HTERT RPE-1 (cell line): Measurements from ENCODE around the gene LGR6.
"Not testable (repeated sequence)": the region's sequence is repeated elsewhere in the genome, so short reads cannot be mapped to it uniquely, and the experiment has no call there.

Experiments used
- in situ Hi-C: fragments of 300-500 bp; cut with MboI; formaldehyde crosslinking; loops from 4 replicates; pipeline ENCODE4 v1.14.3; 2020; ENCODE audit warnings: low sequenced_read_pairs

Gene LGR6

DNA sequence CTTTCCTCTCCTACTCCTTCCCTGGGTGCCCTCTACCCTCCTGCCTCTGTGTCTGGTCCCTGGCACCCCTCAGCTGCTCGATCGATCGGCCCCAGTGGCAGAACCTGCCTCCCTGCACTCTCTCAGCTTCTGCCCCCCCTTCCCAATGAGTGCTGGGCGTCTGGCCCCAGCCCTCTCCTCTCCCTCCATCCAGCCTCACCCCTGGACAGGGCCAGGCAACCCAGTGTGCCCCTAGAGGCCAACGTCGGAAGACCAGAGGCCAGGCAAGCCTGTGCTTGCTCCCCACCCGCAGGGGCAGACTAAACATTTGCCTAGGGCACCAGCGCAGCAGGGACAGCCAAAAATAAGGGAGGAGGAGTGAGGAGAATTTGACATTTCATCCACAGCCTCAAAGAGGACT lies 43.5 kb downstream of the LGR6 start:
- in situ Hi-C loops: no loop called here

DNA sequence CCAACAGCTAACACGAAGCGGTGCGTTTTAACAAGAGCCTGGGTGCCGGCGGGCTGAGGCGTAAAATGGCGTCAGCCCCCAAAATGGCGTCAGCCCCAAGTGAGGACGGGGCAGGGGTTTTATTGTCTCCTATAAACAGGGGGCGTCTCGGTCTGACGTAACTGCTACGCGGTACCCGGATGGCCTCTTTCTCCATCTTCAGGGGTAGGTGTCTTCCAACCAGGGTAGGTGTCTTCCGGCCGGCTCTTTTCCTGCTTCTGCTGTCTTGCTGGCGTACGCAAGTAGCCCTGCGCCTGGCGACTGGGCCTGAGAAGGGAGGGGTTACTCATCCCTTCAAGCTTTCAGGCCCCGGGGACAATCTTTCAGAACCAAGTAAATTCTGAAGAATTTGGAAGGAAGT lies 45.3 kb downstream of the LGR6 start:
- in situ Hi-C loops: no loop called here

DNA sequence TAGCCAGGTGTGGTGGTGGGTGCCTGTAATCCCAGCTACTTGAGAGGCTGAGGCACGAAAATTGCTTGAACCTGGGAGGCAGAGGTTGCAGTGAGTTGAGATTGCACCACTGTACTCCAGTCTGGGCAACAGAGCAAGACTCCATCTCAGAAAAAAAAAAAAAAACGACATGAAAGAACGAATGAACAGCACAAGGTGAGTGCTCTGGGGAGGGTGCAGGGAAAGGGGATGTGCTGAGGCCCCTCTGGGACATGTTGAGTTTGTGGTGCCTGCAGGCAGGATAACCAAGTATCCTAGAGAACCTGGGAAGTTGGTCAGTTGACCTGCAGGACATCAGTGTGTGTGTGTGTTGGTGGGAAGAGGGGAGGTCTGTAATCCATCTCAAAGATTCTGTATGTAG lies 46.6 kb downstream of the LGR6 start:
- in situ Hi-C loops: not testable (repeated sequence)

DNA sequence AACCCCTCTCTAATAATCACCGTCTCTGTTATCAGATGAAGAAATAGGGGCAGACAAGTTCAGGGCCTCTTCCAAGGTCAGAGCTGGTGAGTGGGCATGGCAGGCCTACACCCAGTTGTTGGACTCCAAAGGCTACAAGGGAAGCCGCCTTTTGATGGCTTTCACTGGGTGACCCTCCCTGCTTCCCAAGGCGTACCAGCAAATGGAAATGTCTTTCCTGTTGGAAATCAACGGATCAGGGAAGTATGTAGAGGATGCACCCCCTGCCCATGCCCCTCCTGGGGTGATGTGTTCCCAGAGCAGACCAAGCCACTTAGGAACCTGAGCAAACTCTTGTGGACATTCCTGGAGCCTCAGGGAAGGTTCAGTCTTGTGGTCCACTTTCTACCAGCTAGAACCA lies 47.4 kb downstream of the LGR6 start:
- in situ Hi-C loops: no loop called here

DNA sequence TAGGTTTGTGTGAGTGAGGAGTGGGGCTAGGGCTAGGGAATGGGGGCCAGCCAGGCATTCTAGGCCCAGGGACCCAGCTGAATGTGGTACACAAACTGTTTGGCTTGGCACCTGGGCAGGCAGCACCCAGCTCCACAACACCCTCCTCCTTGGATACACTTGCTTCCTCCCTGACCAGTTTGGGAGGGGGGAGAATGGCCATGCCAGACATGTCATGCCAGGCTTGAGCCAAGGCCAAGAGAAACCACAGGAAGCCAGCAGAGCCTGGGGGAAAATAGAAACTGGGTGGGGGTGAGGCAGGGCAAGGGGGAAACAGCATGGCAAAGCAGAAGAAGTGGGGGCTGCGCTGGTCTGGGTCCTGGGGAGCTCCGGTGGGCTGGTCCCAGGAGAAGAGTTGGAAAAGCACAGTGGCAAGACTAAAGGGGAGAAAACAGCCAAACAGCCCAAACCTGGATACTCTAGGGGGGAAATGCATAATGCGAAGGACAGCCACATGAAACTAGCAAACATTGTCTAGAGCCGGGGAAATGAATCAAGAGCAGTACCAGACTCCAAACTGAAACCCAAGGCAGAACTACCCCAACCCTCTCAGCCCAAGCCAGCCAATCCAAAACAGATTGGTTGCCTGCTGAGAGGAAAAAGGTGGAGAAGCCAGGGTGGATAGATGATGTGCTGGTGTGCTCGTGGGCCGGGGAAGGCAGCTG lies 47.9 kb downstream of the LGR6 start:
- in situ Hi-C loops: no loop called here

DNA sequence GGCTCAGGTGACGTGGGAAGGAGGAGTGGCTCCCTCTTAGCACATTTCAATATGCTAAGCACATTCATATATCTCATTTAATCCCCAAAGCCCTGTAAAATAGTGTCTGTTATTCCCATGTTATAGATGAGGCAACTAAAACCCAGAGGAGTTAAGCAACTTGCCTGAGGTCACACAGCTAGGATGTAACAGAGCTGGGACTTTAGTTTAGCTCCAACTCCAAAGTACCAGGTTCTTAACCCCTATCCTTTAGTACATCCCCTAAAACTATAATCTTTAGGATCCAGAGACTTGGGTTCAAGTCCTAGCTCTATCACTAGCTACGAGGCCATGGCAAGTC lies 48.5 kb downstream of the LGR6 start:
- in situ Hi-C loops: no loop called here

DNA sequence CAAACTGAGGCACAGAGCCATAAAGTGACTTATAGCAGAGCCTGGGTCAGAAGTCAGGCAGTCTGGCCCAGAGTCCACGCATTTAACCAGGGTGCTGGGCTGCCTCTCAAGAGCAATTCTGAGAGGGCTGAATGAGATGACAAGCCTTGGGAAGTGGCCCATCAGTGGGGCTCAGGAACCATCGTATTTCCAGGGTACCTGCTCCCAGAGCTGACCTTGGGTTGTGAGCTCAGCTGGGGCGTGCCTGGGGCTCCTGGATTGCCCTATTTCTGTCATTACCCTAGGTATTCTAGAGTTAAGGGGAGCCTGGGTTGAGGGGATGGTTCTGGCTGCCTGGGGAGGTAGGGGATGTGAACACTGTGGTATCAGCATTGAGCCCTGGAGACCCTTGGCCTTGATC lies 49.4 kb downstream of the LGR6 start:
- in situ Hi-C loops: no loop called here

DNA sequence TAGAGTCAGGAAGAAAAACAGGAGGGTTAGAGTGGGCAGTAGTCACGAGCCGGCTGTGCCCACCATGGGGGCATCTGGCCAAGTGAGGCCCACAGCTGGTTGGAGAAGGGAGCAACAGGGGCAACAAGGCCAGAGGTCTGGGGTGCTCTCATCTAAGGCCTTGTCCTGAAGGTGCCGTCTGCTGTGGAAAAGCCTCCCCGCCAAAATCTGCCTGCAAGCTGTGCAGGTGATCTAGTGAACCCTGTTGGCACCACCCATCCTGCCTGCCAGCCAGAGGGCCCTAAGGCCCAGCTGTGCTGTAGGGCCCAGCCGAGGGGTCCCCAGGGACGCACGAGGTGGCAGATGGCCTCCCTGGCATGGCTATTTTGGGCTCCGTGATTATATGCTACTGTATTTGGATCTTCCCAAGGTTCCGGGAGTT lies 51.3 kb downstream of the LGR6 start:
- in situ Hi-C loops: no loop called here

DNA sequence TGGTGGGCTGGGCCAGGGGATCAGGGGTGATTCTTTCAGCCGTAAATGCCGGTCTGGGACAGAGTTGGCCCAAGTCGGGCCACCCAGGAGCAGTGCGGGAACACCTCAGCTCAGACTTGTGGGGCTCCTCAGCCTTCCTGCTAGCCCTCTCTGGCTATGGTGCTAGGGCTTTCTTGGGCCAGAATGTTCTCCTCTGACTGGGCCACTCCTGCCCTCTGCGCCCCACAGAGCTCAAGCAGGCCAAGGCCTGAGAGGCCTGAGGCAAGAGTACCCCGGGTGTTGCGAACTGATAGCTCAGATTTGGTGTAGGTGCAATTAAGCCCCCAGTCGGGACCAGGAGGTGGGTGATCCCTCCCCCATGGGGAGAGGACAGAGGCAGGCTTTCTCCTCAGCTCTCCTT lies 51.8 kb downstream of the LGR6 start:
- in situ Hi-C loops: no loop called here

DNA sequence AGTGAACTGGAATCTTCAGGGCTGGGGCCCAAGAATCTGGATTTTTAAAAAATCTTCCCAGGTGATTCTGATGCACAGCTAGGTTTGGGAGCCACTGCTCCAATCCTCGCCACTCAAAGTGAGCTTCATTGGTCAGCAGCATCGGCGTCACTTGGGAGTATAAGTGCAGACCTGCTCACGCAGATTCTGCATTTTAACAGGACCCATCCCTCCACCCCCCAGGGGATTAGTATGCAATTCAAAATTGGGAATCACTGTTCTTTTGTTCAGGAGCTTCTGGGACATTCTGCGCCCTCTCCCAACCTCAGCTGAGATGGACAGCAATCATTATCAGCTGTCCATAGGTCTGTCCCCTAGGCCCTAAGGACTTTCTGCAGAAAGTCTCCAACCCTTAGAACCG lies 53.5 kb downstream of the LGR6 start:
- in situ Hi-C loops: no loop called here

DNA sequence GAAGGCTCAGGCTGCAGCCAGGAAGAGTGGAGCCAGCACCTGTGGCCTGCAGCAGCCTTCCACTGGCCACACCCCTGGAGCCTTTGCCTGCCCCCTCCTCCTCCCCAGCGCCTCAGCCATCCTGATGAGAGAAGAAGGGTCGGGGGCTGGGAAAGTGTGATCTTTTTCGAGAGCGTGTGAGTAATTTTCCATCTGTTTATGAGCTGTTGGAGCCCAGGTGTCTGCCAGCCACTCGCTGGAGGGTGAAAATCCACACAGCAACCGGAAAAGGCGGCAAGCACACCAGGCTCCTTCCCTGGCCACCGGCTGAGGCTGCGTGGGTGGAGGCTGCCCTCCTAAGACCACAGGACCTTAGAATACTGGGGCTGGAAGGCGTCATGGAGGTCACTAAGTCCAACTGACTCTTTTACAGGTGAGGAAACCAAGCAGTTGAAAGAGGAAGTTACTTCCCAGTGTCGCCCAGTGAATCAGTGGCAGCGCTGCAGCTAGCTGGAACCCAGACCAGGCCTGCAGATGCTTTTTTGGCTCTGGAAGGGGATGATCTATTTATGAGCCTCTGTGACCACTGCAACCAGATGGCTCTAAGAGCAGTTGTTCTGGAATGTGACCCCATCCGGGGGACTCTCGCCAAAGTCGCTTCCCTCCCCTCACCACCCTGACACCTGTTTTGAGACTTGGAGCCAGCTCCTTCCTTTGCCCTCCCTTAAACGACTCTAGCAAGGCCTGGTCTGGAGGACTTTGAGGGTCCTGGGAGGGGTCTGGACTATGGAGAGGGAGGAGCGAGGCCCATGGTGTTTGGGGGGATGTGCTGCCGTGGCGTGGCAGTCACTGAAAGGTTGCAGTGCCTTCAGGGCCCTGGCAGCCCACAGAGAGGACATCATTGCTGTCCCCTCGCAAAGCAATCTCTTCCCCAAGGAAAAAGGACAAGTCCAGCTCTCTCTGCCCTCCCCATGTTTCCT lies 54.5 kb downstream of the LGR6 start:
- in situ Hi-C loops: no loop called here

DNA sequence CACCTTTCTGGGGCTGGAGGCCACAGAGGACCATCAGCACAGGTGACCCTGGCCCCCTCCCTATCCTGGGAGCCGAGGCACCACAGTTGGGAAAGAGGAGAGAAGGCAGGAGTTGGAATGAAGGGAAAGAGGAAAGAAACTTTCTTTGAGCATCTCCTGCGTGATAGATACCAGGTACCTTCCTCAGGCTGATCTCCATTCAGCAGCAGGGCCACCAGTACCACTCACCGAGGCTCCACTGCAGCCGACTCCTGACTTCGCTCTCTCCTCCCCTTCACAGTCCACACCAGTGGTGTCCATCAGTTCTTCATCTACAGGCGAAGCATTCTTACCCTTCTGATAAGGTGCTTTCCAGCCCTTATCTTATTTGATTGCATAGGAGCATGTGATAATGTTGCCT lies 55.3 kb downstream of the LGR6 start:
- in situ Hi-C loops: no loop called here

DNA sequence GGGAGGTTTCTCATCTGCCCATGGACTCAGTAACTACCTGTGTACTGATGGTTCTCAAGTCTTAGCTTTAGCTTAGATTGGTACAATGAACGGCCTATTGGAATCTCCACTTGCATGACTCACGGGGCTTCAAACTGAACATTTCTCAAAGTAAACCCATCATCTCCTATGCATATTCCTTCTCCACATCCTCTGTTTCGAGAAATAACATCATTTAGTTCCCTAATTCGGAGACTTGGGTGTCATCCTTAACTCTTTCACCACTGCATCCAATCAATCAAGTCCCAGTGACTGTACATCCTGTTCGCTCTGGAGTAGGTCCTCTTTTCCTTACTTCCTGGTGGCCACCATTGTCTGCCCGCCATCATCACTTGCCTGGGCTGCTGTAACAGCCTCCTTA lies 55.8 kb downstream of the LGR6 start:
- in situ Hi-C loops: no loop called here

DNA sequence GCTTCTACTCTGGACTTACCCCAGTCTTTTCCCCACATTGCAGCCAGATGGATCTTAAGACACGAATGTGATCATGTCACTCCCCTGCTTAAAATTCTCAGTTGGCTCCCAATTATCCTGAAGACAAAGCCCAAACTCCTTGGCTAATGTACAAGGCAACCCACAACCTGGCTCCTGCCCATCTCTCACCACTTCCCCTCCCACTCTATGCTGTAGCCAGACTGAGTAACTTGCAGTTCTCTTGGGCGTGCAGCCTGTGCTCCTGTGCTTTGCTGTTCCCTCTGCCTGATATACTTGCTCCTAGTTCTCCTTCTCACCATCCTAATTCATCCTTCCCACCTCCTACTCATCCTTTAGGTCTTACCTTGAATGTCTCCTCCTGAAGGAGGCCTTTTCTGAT lies 56.2 kb downstream of the LGR6 start:
- in situ Hi-C loops: no loop called here

DNA sequence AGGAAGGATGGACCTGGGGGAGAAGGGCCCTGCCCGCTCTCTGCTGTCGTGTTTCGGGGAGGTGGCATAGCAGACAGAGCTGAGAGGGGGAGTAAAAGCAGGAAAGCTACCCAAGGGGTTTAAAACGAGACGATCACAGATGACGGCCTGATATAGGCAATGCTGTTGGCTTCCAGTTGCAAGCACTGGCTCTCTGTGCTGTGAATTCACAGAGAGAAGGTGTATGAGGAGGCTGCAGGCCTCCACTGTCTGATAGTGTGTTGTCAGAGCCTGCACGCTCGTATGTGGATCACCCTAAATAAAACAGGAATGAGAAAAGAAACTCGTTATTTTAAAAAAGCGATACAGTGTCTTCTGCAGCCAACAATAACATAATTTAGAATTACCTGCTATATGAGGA lies 57.4 kb downstream of the LGR6 start:
- in situ Hi-C loops: no loop called here

DNA sequence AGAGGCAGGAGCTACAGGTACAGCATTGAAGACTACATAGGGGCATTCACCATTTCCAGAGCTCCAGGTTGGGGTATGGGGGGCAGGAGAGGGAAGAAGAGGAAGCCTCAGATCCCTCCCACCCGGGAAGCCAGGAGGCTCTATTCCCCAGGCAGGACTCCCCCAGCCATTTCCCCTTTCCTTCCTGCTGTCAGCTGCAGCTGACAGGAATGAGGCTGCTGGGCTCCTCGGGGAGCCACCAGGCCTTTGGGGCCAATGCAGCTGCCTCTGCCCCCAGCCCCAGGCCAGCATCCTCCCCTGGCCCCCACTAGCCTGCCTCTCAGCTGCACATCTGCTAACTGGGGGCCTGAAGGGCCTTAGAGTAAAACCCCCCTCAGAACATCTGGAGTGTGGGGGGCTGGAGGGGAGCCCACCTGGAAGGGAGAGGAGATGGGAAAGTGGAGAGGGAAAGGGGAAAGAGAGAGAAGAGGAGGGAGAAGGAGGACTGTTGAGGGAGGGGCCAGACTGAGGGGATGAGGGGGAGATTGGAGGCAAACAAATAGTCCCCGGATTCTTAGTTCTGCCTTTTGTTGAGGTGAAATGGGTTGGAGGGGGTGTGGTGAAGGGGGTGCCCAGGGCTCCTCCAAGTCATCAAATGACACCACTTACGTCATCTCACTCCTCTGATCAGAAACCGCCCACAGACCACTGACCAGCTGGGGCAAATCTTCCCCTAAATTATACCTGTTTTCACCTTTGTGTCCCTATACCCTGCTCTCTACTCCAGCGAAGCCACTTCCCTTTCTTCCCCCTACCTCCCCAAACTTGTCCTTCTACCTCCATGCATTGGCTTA lies 58.0 kb downstream of the LGR6 start:
- in situ Hi-C loops: no loop called here

DNA sequence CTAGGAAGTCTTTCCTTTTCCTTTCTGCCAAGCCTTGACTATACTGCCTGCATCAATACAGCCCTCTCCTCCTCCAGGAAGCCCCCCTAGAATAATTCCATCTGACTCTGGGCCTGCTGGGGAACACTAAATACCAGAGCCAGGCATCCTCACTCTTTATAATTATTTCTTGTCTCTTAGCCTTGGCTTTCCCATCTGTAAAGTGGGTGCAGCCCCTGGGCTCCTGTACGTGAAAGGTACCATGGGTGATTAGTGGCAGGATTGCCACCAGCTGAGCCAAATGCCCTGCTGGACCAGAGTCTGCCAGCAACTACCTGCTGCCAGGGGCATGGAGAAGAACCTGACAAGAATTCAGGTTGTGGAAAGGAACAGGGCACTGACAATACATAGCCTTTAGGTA lies 58.7 kb downstream of the LGR6 start:
- in situ Hi-C loops: no loop called here

DNA sequence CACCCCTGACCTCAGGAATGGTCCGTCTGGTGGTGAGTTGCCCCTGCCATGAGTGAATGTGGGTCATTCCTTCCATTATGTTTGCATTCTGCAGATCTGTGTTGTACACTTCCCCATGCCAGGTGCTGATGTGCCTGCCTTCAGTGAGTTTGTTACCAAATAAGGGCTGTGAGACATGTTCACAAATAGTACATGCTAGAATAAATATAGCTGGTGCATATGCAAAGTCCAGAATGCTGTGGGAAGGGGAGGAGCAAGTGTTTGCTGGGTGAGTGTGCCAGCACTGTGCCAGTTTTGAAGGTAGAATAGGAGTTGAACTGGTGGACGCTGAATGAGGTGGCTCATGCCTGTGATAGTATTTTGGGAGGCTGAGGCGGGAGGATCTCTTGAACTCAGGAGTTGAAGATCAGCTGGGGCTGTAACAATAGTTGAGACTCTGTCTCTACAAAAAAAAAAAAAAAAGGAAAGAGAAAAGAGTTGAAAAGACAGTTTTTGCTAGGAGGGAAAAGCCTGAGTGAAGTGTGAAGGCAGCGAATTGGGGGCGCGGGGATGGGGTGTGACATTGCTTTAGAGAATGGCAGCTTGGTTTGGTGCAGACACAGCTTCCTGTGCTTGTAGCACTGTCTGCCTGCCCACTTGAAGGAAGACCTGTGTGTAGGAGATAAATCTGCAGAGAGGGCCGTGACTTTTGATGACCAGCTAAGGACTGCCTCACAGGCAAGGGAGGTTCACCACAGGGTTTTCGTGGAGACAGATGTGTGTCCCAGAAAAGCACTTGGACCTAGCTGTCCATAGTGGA lies 61.1 kb downstream of the LGR6 start:
- in situ Hi-C loops: no loop called here

DNA sequence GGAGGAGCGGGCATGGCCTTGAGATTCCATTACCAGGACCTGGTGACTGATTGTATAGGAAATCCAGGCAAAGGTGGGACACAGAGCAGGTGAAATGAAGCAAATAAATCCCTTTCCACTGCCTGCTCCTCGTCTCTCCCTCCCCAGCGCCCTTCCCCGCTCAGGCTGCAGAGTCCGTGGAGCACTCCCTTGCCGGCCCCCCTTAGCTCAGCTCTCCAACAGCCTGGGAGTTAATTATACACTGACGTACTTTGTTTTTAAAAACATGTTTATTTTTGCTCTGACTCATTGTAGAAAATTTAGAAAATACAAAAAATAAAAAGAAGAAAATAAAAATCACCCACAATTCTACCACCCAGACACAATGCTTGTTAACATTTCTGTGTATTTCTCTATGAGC lies 61.7 kb downstream of the LGR6 start:
- in situ Hi-C loops: no loop called here

DNA sequence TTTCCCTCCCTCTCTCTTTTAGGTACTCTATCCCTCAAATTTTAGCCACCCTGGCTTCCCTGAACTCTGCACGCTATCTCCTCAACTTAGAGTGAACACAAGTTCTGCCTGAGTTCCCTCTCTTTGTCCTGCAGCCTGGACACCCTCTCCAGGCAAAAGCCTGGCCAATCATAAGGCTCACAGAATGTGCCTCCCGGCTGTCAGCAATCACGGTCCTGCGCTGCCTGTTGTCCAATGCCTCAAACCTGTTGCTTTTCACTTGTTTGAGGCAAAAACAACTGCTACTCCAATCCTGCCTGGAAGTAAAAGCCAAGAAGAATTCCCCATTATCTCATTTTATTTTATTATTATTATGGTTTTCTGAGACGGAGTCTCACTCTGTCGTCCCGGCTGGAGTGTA lies 66.1 kb downstream of the LGR6 start:
- in situ Hi-C loops: no loop called here
